ENCODE data around the gene ACTN4.

DNA sequence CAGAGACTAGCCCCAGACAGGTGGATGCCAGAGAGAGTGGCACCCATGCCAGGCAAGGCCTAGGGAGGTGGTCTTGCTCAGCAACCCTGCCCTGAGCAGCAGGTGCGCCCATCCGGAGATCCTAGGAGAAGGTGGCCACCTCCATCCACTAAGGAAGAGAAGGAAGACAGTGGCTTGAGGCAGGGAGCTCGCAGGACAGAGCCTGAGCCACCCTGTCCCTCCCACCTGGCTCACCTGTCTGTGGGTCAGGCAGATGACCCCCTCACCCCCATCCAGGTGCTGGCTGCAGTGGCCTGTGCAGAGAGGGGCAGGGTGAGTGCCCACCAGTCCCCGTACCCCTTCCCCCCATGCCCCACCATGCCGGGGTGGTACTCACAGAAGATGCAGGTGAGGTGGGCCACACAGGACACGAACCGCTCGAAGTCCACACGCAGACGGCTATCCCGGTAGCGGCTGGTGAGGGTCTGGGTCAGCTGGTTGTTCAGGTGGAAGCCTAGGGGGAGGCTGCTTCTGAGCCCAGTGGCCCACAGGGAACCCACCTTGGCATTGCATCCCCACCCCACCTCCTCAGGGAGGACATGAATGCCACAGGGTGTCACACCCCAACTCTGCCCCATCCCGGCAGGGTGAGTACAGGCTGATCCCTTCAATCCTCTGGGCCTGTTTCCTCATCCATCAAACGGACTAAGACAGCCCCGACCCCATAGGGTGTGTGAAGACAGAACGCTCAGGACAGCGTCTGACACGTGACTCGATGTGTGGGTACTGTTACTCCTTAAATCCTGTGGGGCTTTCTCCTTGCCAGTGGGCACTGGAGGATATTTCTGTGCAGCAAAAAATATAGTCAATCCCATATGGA lies 83.5 kb downstream of the ACTN4 start:
- TF ChIP-seq, protein P1, sequence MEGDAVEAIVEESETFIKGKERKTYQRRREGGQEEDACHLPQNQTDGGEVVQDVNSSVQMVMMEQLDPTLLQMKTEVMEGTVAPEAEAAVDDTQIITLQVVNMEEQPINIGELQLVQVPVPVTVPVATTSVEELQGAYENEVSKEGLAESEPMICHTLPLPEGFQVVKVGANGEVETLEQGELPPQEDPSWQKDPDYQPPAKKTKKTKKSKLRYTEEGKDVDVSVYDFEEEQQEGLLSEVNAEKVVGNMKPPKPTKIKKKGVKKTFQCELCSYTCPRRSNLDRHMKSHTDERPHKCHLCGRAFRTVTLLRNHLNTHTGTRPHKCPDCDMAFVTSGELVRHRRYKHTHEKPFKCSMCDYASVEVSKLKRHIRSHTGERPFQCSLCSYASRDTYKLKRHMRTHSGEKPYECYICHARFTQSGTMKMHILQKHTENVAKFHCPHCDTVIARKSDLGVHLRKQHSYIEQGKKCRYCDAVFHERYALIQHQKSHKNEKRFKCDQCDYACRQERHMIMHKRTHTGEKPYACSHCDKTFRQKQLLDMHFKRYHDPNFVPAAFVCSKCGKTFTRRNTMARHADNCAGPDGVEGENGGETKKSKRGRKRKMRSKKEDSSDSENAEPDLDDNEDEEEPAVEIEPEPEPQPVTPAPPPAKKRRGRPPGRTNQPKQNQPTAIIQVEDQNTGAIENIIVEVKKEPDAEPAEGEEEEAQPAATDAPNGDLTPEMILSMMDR (IDR thresholded peaks at IDR 0.05), result no peak
- TF ChIP-seq ZFX (IDR thresholded peaks at IDR 0.05; ENCODE audit: borderline replicate concordance), result no peak
